HUDEP-2 (cell line): Measurements from ENCODE around the gene ZNF638.

ENCODE experiments used
- DNase-seq, 76 experiments: peaks; one replicate each; lab custom pipeline; 2025; ENCODE audit not compliant: unreplicated experiment in 76 of 76; lab: John Stamatoyannopoulos, UW

ZNF638 gene

GRCh38 chr2:71454221-71455010, 122.8 kb downstream of the ZNF638 start:
- peak in 7 of 76 experiments; percentile 7 to 32 (median 17) for DNase-seq

- DNase-seq, result no peak
Measured at GRCh38 chr2:71455011-71455740, 123.6 kb downstream of the ZNF638 start.

- DNase-seq, result no peak
Measured at GRCh38 chr2:71455741-71456569, 124.4 kb downstream of the ZNF638 start.

GRCh38 chr2:71456617-71457016, 125.0 kb downstream of the ZNF638 start:
- peak in 7 of 76 experiments; percentile 7 to 29 (median 13) for DNase-seq

- DNase-seq, result peak in 63 of 76 experiments; percentile 8 to 79 (median 49)
Measured at GRCh38 chr2:71457123-71457915, 125.7 kb downstream of the ZNF638 start.

GRCh38 chr2:71457923-71458322, 126.3 kb downstream of the ZNF638 start:
- peak in 7 of 76 experiments; percentile 8 to 60 (median 35) for DNase-seq

- peak in 17 of 76 experiments; percentile 7 to 52 (median 27) for DNase-seq
Measured at GRCh38 chr2:71458413-71459083, 127.0 kb downstream of the ZNF638 start.

- no peak for DNase-seq
Measured at GRCh38 chr2:71459084-71459431, 127.5 kb downstream of the ZNF638 start.

GRCh38 chr2:71460056-71460455, 128.5 kb downstream of the ZNF638 start:
- no peak for DNase-seq

GRCh38 chr2:71460595-71461303, 129.2 kb downstream of the ZNF638 start:
- peak in 20 of 76 experiments; percentile 5 to 62 (median 24) for DNase-seq

GRCh38 chr2:71461304-71461671, 129.7 kb downstream of the ZNF638 start:
- DNase-seq, result no peak

GRCh38 chr2:71462056-71462605, 130.5 kb downstream of the ZNF638 start:
- DNase-seq, result no peak

GRCh38 chr2:71462641-71463341, 131.2 kb downstream of the ZNF638 start:
- DNase-seq, result no peak

GRCh38 chr2:71463342-71463654, 131.7 kb downstream of the ZNF638 start:
- DNase-seq, result no peak

GRCh38 chr2:71464389-71464788, 132.8 kb downstream of the ZNF638 start:
- no peak for DNase-seq

GRCh38 chr2:71465356-71465755, 133.8 kb downstream of the ZNF638 start:
- DNase-seq, result no peak

GRCh38 chr2:71465961-71466300, 134.3 kb downstream of the ZNF638 start:
- no peak for DNase-seq
